ENCODE results near the gene DLGAP1.

DNA sequence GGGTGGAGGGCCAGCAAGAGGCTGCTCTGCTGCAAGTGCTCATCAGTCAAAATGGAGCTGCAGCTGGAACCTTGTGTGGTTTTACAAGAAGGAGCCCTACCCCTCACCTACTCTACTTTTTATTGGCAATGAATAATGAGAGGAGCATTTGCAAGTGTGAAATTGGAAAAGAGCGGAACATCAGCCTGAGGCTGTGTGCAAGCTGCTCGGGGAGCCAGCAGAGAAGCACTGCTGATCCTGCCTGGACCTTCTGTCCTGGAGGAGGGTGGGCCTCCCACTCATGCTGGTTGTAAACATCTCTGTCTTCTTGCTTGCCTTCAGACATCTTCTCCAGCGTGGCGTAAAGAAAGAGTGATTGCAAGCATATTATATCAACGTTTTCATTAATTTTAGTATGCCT lies 256.2 kb downstream of the DLGAP1 start:
- no peak for TF ChIP-seq POLR2A (IDR thresholded peaks at IDR 0.05)
- TF ChIP-seq, protein P1, sequence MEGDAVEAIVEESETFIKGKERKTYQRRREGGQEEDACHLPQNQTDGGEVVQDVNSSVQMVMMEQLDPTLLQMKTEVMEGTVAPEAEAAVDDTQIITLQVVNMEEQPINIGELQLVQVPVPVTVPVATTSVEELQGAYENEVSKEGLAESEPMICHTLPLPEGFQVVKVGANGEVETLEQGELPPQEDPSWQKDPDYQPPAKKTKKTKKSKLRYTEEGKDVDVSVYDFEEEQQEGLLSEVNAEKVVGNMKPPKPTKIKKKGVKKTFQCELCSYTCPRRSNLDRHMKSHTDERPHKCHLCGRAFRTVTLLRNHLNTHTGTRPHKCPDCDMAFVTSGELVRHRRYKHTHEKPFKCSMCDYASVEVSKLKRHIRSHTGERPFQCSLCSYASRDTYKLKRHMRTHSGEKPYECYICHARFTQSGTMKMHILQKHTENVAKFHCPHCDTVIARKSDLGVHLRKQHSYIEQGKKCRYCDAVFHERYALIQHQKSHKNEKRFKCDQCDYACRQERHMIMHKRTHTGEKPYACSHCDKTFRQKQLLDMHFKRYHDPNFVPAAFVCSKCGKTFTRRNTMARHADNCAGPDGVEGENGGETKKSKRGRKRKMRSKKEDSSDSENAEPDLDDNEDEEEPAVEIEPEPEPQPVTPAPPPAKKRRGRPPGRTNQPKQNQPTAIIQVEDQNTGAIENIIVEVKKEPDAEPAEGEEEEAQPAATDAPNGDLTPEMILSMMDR (IDR thresholded peaks at IDR 0.05 in 4 of 5, conservative IDR thresholded peaks at IDR 0.05 in 1 of 5) = no peak
